Panc1 (cell line): Measurements from ENCODE around the gene SLC6A19. TPM values are rescaled to one million over a fixed set of nuclear protein-coding genes. Genes with fewer than 3 reads are reported as not detected.

Experiments used
- ATAC-seq: fragments of 200-7000 bp; cut with Tn5 transposase; 2 replicates; pipeline ENCODE4 v1.9.1; 2020; ENCODE audit warnings: mild to moderate bottlenecking, moderate library complexity
- BruUV-seq: library from RNA; stranded (reverse); fragments of 400-500 nt; replicated peaks from 2 replicates; lab custom pipeline; 2021; lab: Mats Ljungman, UMichigan
- CTCF ChIA-PET: fragments of 300-600 bp; sonication (Branson Sonifier 250); formaldehyde crosslinking; loops from one replicate; lab custom pipeline; 2022; ENCODE audit warnings: antibody characterized with exemption; lab: Charles Lee
- POLR2A ChIA-PET: fragments of 300-600 bp; sonication (Branson Sonifier 250); formaldehyde crosslinking; loops from one replicate; lab custom pipeline; 2022; ENCODE audit warnings: antibody characterized with exemption; lab: Charles Lee
- DNase-seq: peaks from one replicate; pipeline ENCODE4 v3.0.0-alpha.2; 2010; ENCODE audit warnings: low read depth, low spot score
- H3K27ac ChIP-seq: 2 replicates; pipeline ENCODE4 v1.5.1; 2011; ENCODE audit warnings: mild to moderate bottlenecking, low read length, inconsistent platforms
- H3K27me3 ChIP-seq: fragments of 200-500 bp; sonication (Bioruptor generic); 2 replicates; pipeline ENCODE4 v1.6.0; 2014; ENCODE audit warnings: low read length, inconsistent platforms; ENCODE audit not compliant: control insufficient read depth, insufficient read depth
- H3K36me3 ChIP-seq: fragments of 200-500 bp; sonication (Bioruptor generic); 2 replicates; pipeline ENCODE4 v1.5.1; 2014; ENCODE audit warnings: inconsistent platforms, mild to moderate bottlenecking, low read length, moderate library complexity; ENCODE audit not compliant: control insufficient read depth, insufficient read depth
- H3K4me1 ChIP-seq: 2 replicates; pipeline ENCODE4 v1.5.1; 2011; ENCODE audit warnings: inconsistent platforms, mild to moderate bottlenecking, low read length, moderate library complexity; ENCODE audit not compliant: control insufficient read depth, insufficient read depth
- H3K4me3 ChIP-seq, 2 experiments: 2 replicates each; pipeline ENCODE4 v1.5.1; 2011 to 2012; ENCODE audit warnings: low read depth in 2 of 2, low read length in 2 of 2, mild to moderate bottlenecking in 2 of 2, inconsistent platforms in 1 of 2, moderate library complexity in 1 of 2
- H3K9me3 ChIP-seq: fragments of 200-500 bp; sonication (Bioruptor generic); 2 replicates; pipeline ENCODE4 v1.5.1; 2014; ENCODE audit warnings: low read depth, mild to moderate bottlenecking, inconsistent platforms, low read length, moderate library complexity; ENCODE audit not compliant: control insufficient read depth, insufficient read depth
- POLR2AphosphoS5 ChIP-seq: IDR thresholded peaks from 2 replicates; pipeline ENCODE4 v1.6.1; 2012; ENCODE audit warnings: mild to moderate bottlenecking, low read depth, low read length, moderate library complexity
- SIN3A ChIP-seq: IDR thresholded peaks from 2 replicates; pipeline ENCODE4 v1.6.1; 2012; ENCODE audit warnings: low read depth, mild to moderate bottlenecking, low read length, moderate library complexity, borderline replicate concordance; ENCODE audit not compliant: insufficient read depth
- TCF7L2 ChIP-seq: IDR thresholded peaks from 2 replicates; pipeline ENCODE4 v1.6.1; 2011; ENCODE audit warnings: mild to moderate bottlenecking, low read depth, low read length, inconsistent platforms
- in situ Hi-C: cut with HindIII; loops from 2 replicates; pipeline ENCODE4 v1.10.0; 2016; ENCODE audit warnings: low sequenced_read_pairs, low pct_unique_long_range_greater_than_20kb
- intact Hi-C: fragments of 100-400 bp; cut with micrococcal nuclease; formaldehyde crosslinking; loops from one replicate; pipeline ENCODE4 v1.10.0; 2022; ENCODE audit not compliant: unreplicated experiment
- total RNA-seq: library from RNA; stranded (reverse); gene quantifications from one replicate; pipeline ENCODE4 v1.2.1, GENCODE V29; 2021; ENCODE audit not compliant: unreplicated experiment
- TF ChIP-seq, protein P1 (sequence below), 2 experiments: IDR thresholded peaks; 2 replicates each; pipeline ENCODE4 v1.6.1; 2011 to 2012; ENCODE audit warnings: low read depth in 2 of 2, control low read depth in 1 of 2, low read length in 1 of 2, mild to moderate bottlenecking in 1 of 2, moderate library complexity in 1 of 2; ENCODE audit not compliant: insufficient read depth in 1 of 2
- TF ChIP-seq, protein P2 (sequence below): fragments of 450-650 bp; IDR thresholded peaks from 2 replicates; pipeline ENCODE4 v1.5.1; 2017; ENCODE audit warnings: mild to moderate bottlenecking

The SLC6A19 gene
- total RNA-seq, 1 experiment from 2014 or later = 0.23 TPM

DNA sequence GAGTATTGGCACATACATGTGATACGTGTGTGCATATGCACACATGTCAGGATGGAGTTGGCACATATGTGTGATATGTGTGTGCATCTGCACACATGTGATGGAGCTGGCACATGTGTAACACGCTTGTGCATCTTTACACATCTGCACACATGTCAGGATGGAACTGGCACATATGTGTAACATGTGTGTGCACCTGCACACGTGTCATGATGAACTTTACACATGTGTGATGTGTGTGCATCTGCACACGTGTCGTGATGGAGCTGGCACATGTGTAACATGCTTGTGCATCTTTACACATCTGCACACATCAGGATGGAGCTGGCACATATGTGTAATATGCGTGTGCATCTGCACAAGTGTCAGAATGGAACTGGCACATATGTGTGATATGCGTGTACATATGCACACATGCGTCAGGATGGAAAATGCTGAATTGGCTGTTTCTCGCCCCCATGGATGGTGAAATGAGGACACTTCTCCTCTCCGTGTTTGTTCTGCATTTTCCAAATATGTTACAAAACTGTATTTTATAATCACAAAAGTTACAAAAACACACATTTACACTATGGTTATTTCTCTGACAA, 16.3 kb upstream of the SLC6A19 start:
- ATAC-seq (no peak), DNase-seq (no peak)
- Histone ChIP-seq H3K9me3 (no peaks in the 10 kb centered on the region), H3K4me1 (peaks cover 7% of the 10 kb centered on the region), H3K36me3 (no peaks in the 10 kb centered on the region), H3K4me3 (no peak overlapping the region), H3K27me3 (peaks cover 3% of the 10 kb centered on the region; the same call in 1 of the 2 replicates), H3K27ac (no peak overlapping the region)
- ChIA-PET POLR2A (interaction anchor here (0.6 kb wide), 1 partner anchor 104 kb away, joined by 3 read pairs; no protein-coding TSS in a partner anchor), CTCF (no interaction called here)
- in situ Hi-C loops (no loop called here), intact Hi-C loops (no loop called here)
- BruUV-seq = no TSS peak
- TF ChIP-seq, protein P1, sequence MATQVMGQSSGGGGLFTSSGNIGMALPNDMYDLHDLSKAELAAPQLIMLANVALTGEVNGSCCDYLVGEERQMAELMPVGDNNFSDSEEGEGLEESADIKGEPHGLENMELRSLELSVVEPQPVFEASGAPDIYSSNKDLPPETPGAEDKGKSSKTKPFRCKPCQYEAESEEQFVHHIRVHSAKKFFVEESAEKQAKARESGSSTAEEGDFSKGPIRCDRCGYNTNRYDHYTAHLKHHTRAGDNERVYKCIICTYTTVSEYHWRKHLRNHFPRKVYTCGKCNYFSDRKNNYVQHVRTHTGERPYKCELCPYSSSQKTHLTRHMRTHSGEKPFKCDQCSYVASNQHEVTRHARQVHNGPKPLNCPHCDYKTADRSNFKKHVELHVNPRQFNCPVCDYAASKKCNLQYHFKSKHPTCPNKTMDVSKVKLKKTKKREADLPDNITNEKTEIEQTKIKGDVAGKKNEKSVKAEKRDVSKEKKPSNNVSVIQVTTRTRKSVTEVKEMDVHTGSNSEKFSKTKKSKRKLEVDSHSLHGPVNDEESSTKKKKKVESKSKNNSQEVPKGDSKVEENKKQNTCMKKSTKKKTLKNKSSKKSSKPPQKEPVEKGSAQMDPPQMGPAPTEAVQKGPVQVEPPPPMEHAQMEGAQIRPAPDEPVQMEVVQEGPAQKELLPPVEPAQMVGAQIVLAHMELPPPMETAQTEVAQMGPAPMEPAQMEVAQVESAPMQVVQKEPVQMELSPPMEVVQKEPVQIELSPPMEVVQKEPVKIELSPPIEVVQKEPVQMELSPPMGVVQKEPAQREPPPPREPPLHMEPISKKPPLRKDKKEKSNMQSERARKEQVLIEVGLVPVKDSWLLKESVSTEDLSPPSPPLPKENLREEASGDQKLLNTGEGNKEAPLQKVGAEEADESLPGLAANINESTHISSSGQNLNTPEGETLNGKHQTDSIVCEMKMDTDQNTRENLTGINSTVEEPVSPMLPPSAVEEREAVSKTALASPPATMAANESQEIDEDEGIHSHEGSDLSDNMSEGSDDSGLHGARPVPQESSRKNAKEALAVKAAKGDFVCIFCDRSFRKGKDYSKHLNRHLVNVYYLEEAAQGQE (IDR thresholded peaks at IDR 0.05; ENCODE audit: insufficient read depth in 1 of 2, low read depth in 2 of 2, low read length in 1 of 2) = no peak
- no peak for TF ChIP-seq TCF7L2
- TF ChIP-seq, protein P2, sequence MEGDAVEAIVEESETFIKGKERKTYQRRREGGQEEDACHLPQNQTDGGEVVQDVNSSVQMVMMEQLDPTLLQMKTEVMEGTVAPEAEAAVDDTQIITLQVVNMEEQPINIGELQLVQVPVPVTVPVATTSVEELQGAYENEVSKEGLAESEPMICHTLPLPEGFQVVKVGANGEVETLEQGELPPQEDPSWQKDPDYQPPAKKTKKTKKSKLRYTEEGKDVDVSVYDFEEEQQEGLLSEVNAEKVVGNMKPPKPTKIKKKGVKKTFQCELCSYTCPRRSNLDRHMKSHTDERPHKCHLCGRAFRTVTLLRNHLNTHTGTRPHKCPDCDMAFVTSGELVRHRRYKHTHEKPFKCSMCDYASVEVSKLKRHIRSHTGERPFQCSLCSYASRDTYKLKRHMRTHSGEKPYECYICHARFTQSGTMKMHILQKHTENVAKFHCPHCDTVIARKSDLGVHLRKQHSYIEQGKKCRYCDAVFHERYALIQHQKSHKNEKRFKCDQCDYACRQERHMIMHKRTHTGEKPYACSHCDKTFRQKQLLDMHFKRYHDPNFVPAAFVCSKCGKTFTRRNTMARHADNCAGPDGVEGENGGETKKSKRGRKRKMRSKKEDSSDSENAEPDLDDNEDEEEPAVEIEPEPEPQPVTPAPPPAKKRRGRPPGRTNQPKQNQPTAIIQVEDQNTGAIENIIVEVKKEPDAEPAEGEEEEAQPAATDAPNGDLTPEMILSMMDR = no peak
- no peak for TF ChIP-seq POLR2AphosphoS5
- no peak for TF ChIP-seq SIN3A

DNA sequence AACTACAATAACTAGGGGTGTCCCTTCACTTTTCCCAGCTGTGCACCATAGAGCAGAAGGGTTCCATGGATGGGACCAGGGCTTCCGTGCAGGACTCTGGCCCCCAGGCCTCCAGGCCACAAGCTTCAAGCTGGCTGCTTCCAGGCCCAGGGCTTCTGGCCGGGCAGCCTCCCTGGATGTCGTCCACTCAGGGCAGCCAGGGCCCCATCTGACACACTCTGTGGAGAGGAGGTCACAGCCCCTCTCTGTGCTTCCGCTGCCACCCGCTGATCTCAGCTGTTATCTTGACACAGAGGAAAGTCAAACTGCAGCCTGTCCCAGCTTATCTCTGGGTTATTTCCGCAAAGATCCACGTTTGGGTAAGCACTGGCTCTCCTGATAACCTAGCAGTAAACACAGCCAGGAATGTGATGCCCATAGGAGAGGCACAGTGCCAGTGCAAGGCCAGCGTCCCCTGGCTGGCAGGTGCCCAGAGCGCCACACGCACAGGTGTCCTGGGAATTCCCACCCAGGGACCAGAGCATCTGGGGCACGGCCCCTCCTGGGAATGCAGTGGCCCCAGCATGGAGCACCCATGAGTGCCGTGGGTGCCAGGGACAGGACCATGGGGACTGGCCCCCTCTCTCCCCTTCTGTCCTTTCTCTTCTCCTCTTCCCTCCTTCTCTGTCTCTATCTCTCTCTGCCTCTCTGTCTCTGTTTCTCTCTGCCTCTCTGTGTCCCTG, 15.6 kb upstream of the SLC6A19 start:
- CTCF ChIA-PET = no interaction called here
- Histone ChIP-seq H3K9me3 (no peaks in the 10 kb centered on the region), H3K36me3 (no peaks in the 10 kb centered on the region; the same call in 1 of the 2 replicates), H3K27ac (no peak overlapping the region), H3K27me3 (peaks cover 9% of the 10 kb centered on the region), H3K4me1 (peaks cover 7% of the 10 kb centered on the region), H3K4me3 (no peak overlapping the region)
- no peak for TF ChIP-seq TCF7L2
- TF ChIP-seq, protein P1 (IDR thresholded peaks at IDR 0.05; ENCODE audit: insufficient read depth in 1 of 2, low read depth in 2 of 2, low read length in 1 of 2) = no peak
- TF ChIP-seq POLR2AphosphoS5 = no peak
- TF ChIP-seq, protein P2 = no peak
- no peak for TF ChIP-seq SIN3A
- intact Hi-C loops = no loop called here
- POLR2A ChIA-PET = no interaction called here
- DNase-seq (no peak), ATAC-seq (no peak)
- in situ Hi-C loops = no loop called here
- BruUV-seq = no TSS peak
